NCI-H524 treated with DMSO at 0.1 percent for 48 hours (cell line): ENCODE data around the gene FHIT.
"Not testable (repeated sequence)": the region's sequence is repeated elsewhere in the genome, so short reads cannot be mapped to it uniquely, and the experiment has no call there.

Experiments
- DNase-seq: peaks from one replicate; lab custom pipeline; 2025; lab: John Stamatoyannopoulos, UW

FHIT gene

GRCh38 chr3:60703956-60704736 is 547.1 kb downstream of the FHIT start:
- no peak for DNase-seq

- DNase-seq, result no peak
Measured at GRCh38 chr3:60703008-60703407, 548.2 kb downstream of the FHIT start.

GRCh38 chr3:60698117-60698516 is 553.1 kb downstream of the FHIT start:
- DNase-seq, result no peak

GRCh38 chr3:60697132-60697531 is 554.1 kb downstream of the FHIT start:
- no peak for DNase-seq

- DNase-seq, result no peak
Measured at GRCh38 chr3:60696428-60697125, 554.7 kb downstream of the FHIT start.

GRCh38 chr3:60675424-60675823 is 575.8 kb downstream of the FHIT start:
- no peak for DNase-seq

- DNase-seq, result no peak
Measured at GRCh38 chr3:60674870-60675269, 576.4 kb downstream of the FHIT start.

- DNase-seq, result no peak
Measured at GRCh38 chr3:60673123-60673522, 578.1 kb downstream of the FHIT start.

GRCh38 chr3:60672337-60672736 is 578.9 kb downstream of the FHIT start:
- DNase-seq, result not testable (repeated sequence)

GRCh38 chr3:60669636-60670035 is 581.6 kb downstream of the FHIT start:
- no peak for DNase-seq

- no peak for DNase-seq
Measured at GRCh38 chr3:60660026-60660425, 591.2 kb downstream of the FHIT start.

- no peak for DNase-seq
Measured at GRCh38 chr3:60659098-60659497, 592.2 kb downstream of the FHIT start.

GRCh38 chr3:60657972-60658371 is 593.3 kb downstream of the FHIT start:
- no peak for DNase-seq

- DNase-seq, result no peak
Measured at GRCh38 chr3:60652829-60653228, 598.4 kb downstream of the FHIT start.

- DNase-seq, result no peak
Measured at GRCh38 chr3:60651799-60652198, 599.5 kb downstream of the FHIT start.

GRCh38 chr3:60650171-60650570 is 601.1 kb downstream of the FHIT start:
- DNase-seq, result no peak

GRCh38 chr3:60645801-60646200 is 605.5 kb downstream of the FHIT start:
- no peak for DNase-seq

GRCh38 chr3:60643831-60644230 is 607.4 kb downstream of the FHIT start:
- DNase-seq, result no peak

GRCh38 chr3:60641354-60641753 is 609.9 kb downstream of the FHIT start:
- no peak for DNase-seq

GRCh38 chr3:60636846-60637245 is 614.4 kb downstream of the FHIT start:
- no peak for DNase-seq

GRCh38 chr3:60633644-60634043 is 617.6 kb downstream of the FHIT start:
- DNase-seq, result no peak

GRCh38 chr3:60631509-60631908 is 619.7 kb downstream of the FHIT start:
- no peak for DNase-seq

GRCh38 chr3:60630953-60631352 is 620.3 kb downstream of the FHIT start:
- peak; percentile 22 for DNase-seq

- DNase-seq, result no peak
Measured at GRCh38 chr3:60629816-60630215, 621.4 kb downstream of the FHIT start.
